Cardiac fibroblast (primary cell): Measurements from ENCODE around the gene IBTK.

Source experiments
- DNase-seq, 2 donors: peaks; one replicate each; pipeline versions ENCODE4 v3.0.0 to v3.0.0-alpha.2; 2010; ENCODE audit warnings: low read depth in 2 of 2
- H3K4me3 ChIP-seq, 2 donors: replicated peaks in 1 of 2; 1 replicate in 1 of 2; 2 replicates in 1 of 2; pipeline ENCODE4 v1.5.1; 2011; ENCODE audit warnings: low read depth in 2 of 2, low read length in 2 of 2, mild to moderate bottlenecking in 2 of 2, moderate library complexity in 1 of 2
- CTCF ChIP-seq: IDR thresholded peaks from one replicate; pipeline ENCODE4 v1.5.1; 2011; ENCODE audit warnings: low read depth, mild to moderate bottlenecking, low read length, inconsistent platforms

IBTK gene

GRCh38 chr6:82245376-82245775 lies 2.2 kb downstream of the IBTK start:
- DNase-seq, result no peak
- no peak for TF ChIP-seq CTCF
- H3K4me3 ChIP-seq, result no peak overlapping the region

- no peak for DNase-seq
- TF ChIP-seq CTCF, result no peak
- H3K4me3 ChIP-seq, result no peak overlapping the region
Observed at GRCh38 chr6:82243884-82244283, 3.7 kb downstream of the IBTK start.

GRCh38 chr6:82240186-82240585 lies 7.4 kb downstream of the IBTK start:
- DNase-seq, result no peak
- TF ChIP-seq CTCF, result no peak
- H3K4me3 ChIP-seq, result no peak overlapping the region

- H3K4me3 ChIP-seq, result no peak overlapping the region
- TF ChIP-seq CTCF, result no peak
- DNase-seq, result no peak
Observed at GRCh38 chr6:82239597-82239996, 7.9 kb downstream of the IBTK start.

GRCh38 chr6:82237013-82237412 lies 10.5 kb downstream of the IBTK start:
- no peak for TF ChIP-seq CTCF
- peak; percentile 22 to 46 for DNase-seq
- H3K4me3 ChIP-seq, result no peak overlapping the region

- H3K4me3 ChIP-seq, result no peak overlapping the region
- no peak for TF ChIP-seq CTCF
- DNase-seq, result no peak
Observed at GRCh38 chr6:82227770-82228169, 19.8 kb downstream of the IBTK start.

GRCh38 chr6:82220167-82220566 lies 27.4 kb downstream of the IBTK start:
- TF ChIP-seq CTCF, result no peak
- no peak overlapping the region for H3K4me3 ChIP-seq
- DNase-seq, result no peak
